HG03060 (cell line): ENCODE data around the gene CENPX.

ENCODE experiments used
- ATAC-seq: cut with Tn5 transposase; IDR thresholded peaks from one replicate; pipeline ENCODE4 v1.9.1; 2021; ENCODE audit warnings: low read depth, moderate number of reproducible peaks; ENCODE audit not compliant: unreplicated experiment

Gene CENPX

DNA sequence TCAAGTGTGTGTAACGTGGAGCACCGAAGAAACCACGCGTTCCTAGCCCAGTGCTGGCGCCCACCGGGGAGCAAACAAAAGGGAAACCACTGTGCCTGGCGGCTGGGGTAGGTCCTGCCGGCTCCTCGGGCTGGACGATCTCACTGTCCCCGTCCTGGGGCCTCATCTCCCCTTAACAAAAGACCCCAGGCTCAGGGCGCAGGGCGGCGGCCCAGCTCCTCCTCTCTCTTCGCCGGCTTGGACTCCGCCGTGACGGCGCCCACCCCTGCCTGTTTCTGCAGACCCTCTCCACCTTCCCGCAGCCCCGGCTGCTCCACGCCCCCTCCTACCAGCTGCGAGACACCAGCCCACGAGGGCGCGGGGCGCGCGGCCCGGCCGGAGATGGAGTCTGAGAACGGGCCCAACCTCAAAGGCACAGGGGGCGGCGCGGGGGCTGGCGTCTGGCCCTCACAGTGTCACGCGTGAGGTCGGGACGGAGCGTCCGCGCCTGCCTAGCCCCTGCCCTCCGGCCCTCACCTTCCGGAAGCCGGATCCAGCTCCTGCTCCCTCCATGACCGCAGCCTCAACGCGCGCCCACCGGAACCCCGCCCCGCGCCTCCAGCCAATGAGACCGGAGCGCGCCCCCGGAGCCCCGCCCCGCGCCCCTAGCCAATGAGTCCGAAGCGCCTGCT is at the start of gene CENPX:
Gene CENPX (minus strand): TSS at position 569 of the 671 bp plus-strand sequence. CDS start 17 bp downstream, at position 552.
- ATAC-seq: no peak

GRCh38 chr17:82070611-82071010 is 47.9 kb upstream of the CENPX start:
- ATAC-seq: no peak

DNA sequence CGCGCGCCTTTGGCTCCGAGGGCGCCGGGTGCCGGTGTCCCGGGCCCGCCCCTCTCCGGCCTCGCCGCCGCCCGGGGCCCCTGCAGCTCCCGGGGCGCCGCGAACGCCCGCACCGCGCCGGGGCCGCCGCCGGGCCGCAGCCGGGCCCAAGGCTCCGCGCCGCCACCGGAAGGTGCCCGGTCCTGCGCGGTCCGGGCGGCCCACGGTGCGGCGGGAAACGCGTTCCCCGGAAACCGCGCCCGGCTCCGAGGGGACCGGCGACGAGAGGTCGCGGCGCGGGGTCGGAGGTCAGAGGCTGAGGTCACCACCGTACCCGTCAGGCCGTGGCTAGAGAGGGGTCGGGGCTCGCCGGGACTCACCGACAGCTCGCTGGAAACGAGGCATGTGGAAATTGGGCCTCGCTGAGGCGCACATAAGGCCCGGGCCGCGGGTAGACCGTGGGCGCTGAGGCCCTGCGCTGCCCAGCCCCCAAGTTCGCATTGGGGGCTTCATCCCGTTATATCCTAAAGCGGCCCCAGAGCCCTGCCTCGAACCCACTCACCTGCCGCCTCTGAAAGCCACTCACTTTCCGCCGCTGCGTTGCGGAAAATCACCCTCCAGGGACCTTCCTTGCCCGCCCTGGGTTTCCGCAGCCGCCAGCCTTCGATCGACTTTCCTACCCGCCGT is 43.1 kb upstream of the CENPX start, which contains the start of gene DUS1L:
Gene DUS1L (minus strand): TSS at position 167 of the 666 bp plus-strand sequence. CDS start 745 bp downstream, outside the sequence.
- no peak for ATAC-seq

DNA sequence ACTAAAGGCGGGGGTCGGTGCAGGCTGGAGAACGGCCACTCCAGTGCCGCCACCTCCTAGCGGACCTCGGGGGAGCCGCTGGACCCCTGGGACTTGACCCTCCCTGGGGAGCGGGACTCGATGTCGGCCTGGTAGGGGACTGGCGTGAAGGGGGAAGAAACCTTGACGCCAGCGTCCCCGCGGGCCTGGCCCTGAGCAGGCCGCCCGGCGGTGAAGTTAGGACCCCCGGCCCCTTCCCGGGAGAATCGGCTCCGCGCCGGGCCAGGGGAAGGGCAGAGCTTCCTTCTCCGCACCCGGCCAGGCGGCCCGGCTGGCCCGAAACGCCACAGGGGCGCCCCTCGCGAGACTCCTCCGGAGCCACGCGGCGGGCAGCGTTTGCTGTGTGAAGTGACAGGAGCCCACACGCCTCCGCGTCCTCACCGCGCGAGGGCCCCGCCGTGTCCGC is 42.5 kb upstream of the CENPX start:
- ATAC-seq: no peak

- no peak for ATAC-seq
Measured at GRCh38 chr17:82064433-82065192, 41.9 kb upstream of the CENPX start.

- ATAC-seq: no peak
Measured at GRCh38 chr17:82063424-82064415, 41.0 kb upstream of the CENPX start.

- no peak for ATAC-seq
Measured at GRCh38 chr17:82062984-82063368, 40.3 kb upstream of the CENPX start.

GRCh38 chr17:82062076-82062983 is 39.7 kb upstream of the CENPX start:
- no peak for ATAC-seq

GRCh38 chr17:82061047-82061925 is 38.6 kb upstream of the CENPX start:
- ATAC-seq: no peak

GRCh38 chr17:82060614-82061013 is 37.9 kb upstream of the CENPX start:
- ATAC-seq: no peak

DNA sequence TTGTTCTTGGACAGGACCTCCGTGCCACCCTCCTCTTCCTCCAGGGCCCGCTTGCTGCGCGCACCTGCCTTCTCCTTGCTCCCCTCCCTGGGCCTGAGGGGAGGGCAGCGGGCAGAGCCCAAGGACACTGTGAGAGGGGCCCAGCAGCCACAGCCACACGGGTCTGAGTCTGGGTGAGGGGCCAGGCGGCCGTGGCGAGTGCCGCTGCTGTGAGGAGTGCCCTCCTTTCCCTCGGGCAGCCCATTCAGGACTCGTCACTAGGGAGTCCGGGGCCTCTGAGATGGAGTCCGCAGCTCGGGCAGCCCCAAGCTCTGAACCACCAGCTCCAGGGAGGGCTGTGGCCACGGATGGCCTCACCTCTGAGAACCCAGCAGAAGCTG is 37.3 kb upstream of the CENPX start:
- ATAC-seq: no peak

DNA sequence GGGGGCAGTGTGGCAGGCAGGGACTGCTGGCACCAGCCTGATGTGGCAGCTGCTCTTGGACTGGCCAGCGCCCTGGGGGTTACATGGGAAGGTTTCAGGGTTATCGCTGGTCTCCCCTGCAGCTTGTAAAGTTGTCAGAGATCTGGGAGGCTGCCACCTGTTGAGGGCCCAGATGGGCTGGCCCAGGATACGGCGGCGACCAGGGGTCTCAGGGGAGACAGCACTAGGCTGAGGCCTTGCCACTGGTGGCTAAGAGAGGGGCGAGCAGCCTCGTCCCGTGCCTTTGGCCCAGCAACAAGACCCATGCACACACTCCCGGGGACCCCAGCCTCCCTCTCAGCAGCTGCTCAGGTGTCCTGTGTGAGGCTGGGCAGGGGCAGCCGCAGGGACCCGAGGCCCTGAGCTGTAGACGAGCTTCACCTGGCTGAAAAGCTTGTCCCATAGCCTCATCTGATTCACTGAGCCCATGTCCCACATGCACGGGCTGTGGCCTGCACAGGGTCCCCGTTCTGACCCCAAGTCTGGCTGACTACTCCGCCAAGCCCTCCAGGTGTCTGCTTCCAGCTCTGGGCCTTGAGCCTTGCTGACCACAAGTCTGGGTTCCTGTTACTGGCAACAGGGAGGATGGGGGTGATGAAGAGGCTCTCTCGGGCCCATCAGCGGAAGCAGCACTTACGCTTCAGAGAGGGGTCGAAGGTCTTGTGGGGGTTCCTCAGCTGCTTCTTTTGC is 36.8 kb upstream of the CENPX start:
- ATAC-seq: no peak

- ATAC-seq: no peak
Measured at GRCh38 chr17:82058855-82059249, 36.2 kb upstream of the CENPX start.

- no peak for ATAC-seq
Measured at GRCh38 chr17:82058230-82058854, 35.7 kb upstream of the CENPX start.

DNA sequence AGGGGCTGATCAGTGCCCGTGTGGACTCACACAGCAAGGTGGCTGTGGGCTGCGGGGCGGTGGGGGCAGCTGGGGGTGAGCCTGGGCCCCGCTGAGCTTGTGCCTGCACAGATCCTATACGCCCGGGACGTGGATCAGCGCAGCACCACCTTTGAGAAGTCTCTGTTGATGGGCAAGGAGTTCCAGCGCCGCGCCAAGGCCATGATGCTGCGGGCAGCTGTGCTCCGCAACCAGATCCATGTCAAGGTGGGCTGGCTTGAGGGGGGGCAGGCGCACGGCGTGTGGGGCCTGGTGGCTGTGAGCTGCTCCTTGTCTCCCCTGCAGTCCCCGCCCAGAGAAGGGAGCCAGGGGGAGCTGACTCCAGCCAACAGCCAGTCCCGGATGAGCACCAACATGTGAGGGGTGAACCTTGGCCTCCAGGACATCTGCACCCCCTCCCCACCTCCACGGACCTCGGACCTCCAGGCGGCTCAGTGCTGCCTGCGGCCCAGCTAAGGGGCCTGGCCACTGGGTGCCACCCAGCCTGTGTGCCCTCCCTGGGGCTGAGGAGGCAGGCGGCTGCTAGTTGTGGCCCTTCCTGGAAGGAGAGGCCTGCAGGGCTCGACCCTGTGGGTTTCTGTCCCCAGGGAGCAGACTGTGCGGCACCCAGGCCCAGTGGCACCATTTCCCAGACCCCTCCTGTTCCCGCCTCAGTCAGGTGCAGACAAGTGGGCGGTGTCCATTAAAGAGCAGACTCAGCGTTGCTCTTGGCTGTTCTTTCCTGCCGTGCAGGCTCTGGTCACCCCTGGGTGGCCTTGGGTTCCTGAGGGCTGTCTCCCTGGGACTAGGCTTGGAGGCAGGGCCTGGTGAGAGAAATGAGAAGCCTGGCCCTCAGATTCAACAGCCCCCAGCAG is 34.3 kb upstream of the CENPX start:
- no peak for ATAC-seq
